K562 (cell line): ENCODE data around the gene SV2C. TPM values are rescaled to one million over a fixed set of nuclear protein-coding genes. Genes with fewer than 3 reads are reported as not detected.

Experiments used
- ATAC-seq: fragments of 200-7000 bp; cut with Tn5 transposase; 3 replicates; pipeline ENCODE4 v1.9.1; 2020; ENCODE audit warnings: moderate library complexity
- BruUV-seq: library from RNA; stranded (reverse); fragments of 400-500 nt; replicated peaks from 2 replicates; lab custom pipeline; 2021; lab: Mats Ljungman, UMichigan
- CTCF ChIA-PET: fragments of 300-600 bp; formaldehyde crosslinking; extraction: SDS; loops from one replicate; lab custom pipeline; 2021; ENCODE audit warnings: low intra/inter-chr PET ratio; lab: Yijun Ruan, JAX
- POLR2A ChIA-PET: fragments of 300-600, 350-650 bp; sonication (Branson Sonifier 250); formaldehyde crosslinking; extraction: SDS; loops from one replicate; lab custom pipeline; 2021; ENCODE audit warnings: antibody characterized with exemption, inconsistent platforms; lab: Yijun Ruan, JAX
- DNase-seq, 4 experiments: peaks; one replicate each; pipeline versions ENCODE4 v3.0.0 to v3.0.0-alpha.2; 2011 to 2018; ENCODE audit warnings: low spot score in 3 of 4, mixed read lengths in 3 of 4; ENCODE audit errors: extremely low read depth in 1 of 4
- FAIRE-seq: peaks from 2 replicates; lab custom pipeline; 2011; peaks lifted over from hg19 to GRCh38; lab: Jason Lieb, UNC
- H2AFZ ChIP-seq: 2 replicates; pipeline ENCODE4 v1.6.0; 2011; ENCODE audit warnings: low read depth, low read length, control low read depth, inconsistent platforms
- H3K27ac ChIP-seq: fragments of 200-600 bp; 3 replicates; pipeline ENCODE4 v1.8.0; 2011; ENCODE audit warnings: low read depth, mild to moderate bottlenecking, control low read depth, inconsistent platforms, low read length, moderate library complexity, mixed read lengths; ENCODE audit errors: extremely low read depth
- H3K27me3 ChIP-seq, 2 experiments: fragments of 300-600 bp in 1 of 2; 2 replicates in 1 of 2; 3 replicates in 1 of 2; pipeline versions ENCODE4 v1.6.0 to v1.8.0; 2011; ENCODE audit warnings: inconsistent platforms in 2 of 2, low read length in 2 of 2, mild to moderate bottlenecking in 1 of 2, mixed read lengths in 1 of 2, moderate library complexity in 1 of 2; ENCODE audit not compliant: control insufficient read depth in 2 of 2, insufficient read depth in 2 of 2
- H3K36me3 ChIP-seq: fragments of 300-600 bp; 3 replicates; pipeline ENCODE4 v1.8.0; 2011; ENCODE audit warnings: mild to moderate bottlenecking, low read length, inconsistent platforms; ENCODE audit not compliant: control insufficient read depth, insufficient read depth
- H3K4me1 ChIP-seq, 2 experiments: fragments of 200-600 bp in 1 of 2; replicated peaks in 1 of 2; 2 replicates in 1 of 2; 3 replicates in 1 of 2; pipeline versions ENCODE4 v1.5.1 to v1.8.0; 2011; ENCODE audit warnings: inconsistent platforms in 2 of 2, low read length in 2 of 2, mild to moderate bottlenecking in 1 of 2, mixed read lengths in 1 of 2, moderate library complexity in 1 of 2; ENCODE audit not compliant: control insufficient read depth in 2 of 2, insufficient read depth in 2 of 2
- H3K4me2 ChIP-seq: 2 replicates; pipeline ENCODE4 v1.6.1; 2011; ENCODE audit warnings: low read length, control low read depth, inconsistent platforms, mixed read lengths; ENCODE audit not compliant: insufficient read depth
- H3K4me3 ChIP-seq: fragments of 200-600 bp; sonication (generic), shearing (Covaris generic); 2 replicates; pipeline ENCODE4 v1.5.1; 2016; ENCODE audit warnings: control low read depth, inconsistent platforms
- H3K79me2 ChIP-seq: fragments of 200-600 bp; 3 replicates; pipeline ENCODE4 v1.8.0; 2011; ENCODE audit warnings: low read length, inconsistent platforms; ENCODE audit not compliant: control insufficient read depth, insufficient read depth
- H3K9ac ChIP-seq, 2 experiments: 2 replicates each; pipeline versions ENCODE4 v1.6.0 to v1.6.1; 2011; ENCODE audit warnings: low read depth in 2 of 2, low read length in 2 of 2, control low read depth in 1 of 2, inconsistent platforms in 1 of 2, mild to moderate bottlenecking in 1 of 2, mixed read lengths in 1 of 2; ENCODE audit not compliant: insufficient read depth in 1 of 2
- H3K9me1 ChIP-seq: one replicate; pipeline ENCODE4 v1.6.0; 2011; ENCODE audit warnings: inconsistent platforms, mild to moderate bottlenecking, low read length, moderate library complexity; ENCODE audit not compliant: control insufficient read depth, insufficient read depth
- H3K9me3 ChIP-seq: replicated peaks from 2 replicates; pipeline ENCODE4 v1.5.1; 2011; ENCODE audit warnings: low read depth, low read length, inconsistent platforms; ENCODE audit not compliant: control insufficient read depth, insufficient read depth
- H4K20me1 ChIP-seq: replicated peaks from 2 replicates; pipeline ENCODE4 v1.6.1; 2011; ENCODE audit warnings: low read length, inconsistent platforms, mixed read lengths; ENCODE audit not compliant: control insufficient read depth, insufficient read depth
- CTCFL ChIP-seq: IDR thresholded peaks from 2 replicates; pipeline ENCODE4 v1.6.1; 2011; ENCODE audit warnings: borderline replicate concordance, low read depth, mild to moderate bottlenecking, moderate library complexity, low read length; ENCODE audit not compliant: insufficient read depth, poor library complexity, severe bottlenecking
- ERF ChIP-seq: fragments of 450-650 bp; formaldehyde crosslinking; IDR thresholded peaks from 2 replicates; pipeline ENCODE4 v1.4.0; 2020; ENCODE audit warnings: mild to moderate bottlenecking, mixed read lengths
- FOXJ2 ChIP-seq: fragments of 200-800 bp; sonication (Bioruptor generic); IDR thresholded peaks from 2 replicates; pipeline ENCODE4 v1.6.1; 2016; ENCODE audit warnings: missing genetic modification characterization, missing compliant biosample characterization
- KDM2B ChIP-seq: fragments of 250-450 bp; sonication (Bioruptor Pico); IDR thresholded peaks from 2 replicates; pipeline ENCODE4 v1.8.0; 2021; ENCODE audit warnings: mild to moderate bottlenecking, moderate library complexity
- NCOR1 ChIP-seq: fragments of 450-650 bp; IDR thresholded peaks from 2 replicates; pipeline ENCODE4 v1.6.1; 2016; ENCODE audit warnings: mild to moderate bottlenecking, moderate library complexity
- PHF8 ChIP-seq: fragments of 200-600 bp; sonication (generic); IDR thresholded peaks from 2 replicates; pipeline ENCODE4 v1.6.1; 2012; ENCODE audit warnings: mixed run types, mild to moderate bottlenecking, inconsistent platforms, low read length, moderate library complexity, borderline replicate concordance
- POLR3G ChIP-seq: IDR thresholded peaks from 2 replicates; pipeline ENCODE4 v1.6.1; 2011; ENCODE audit not compliant: insufficient read length, insufficient replicate concordance; ENCODE audit errors: extremely low read depth
- RBBP5 ChIP-seq: fragments of 200-600 bp; sonication (generic); IDR thresholded peaks from 2 replicates; pipeline ENCODE4 v1.6.1; 2012; ENCODE audit warnings: borderline replicate concordance, mild to moderate bottlenecking, low read length, control low read depth, inconsistent platforms; ENCODE audit not compliant: insufficient read depth, poor library complexity, severe bottlenecking
- ZBTB17 ChIP-seq: fragments of 450-650 bp; formaldehyde crosslinking; IDR thresholded peaks from 2 replicates; pipeline ENCODE4 v1.4.0; 2020; ENCODE audit warnings: mild to moderate bottlenecking
- ZBTB2 ChIP-seq: fragments of 450-650 bp; IDR thresholded peaks from 2 replicates; pipeline ENCODE4 v1.6.1; 2016; ENCODE audit warnings: antibody characterized with exemption
- ZNF354B ChIP-seq: fragments of 250-450 bp; sonication (Bioruptor Pico); IDR thresholded peaks from 2 replicates; pipeline ENCODE4 v1.4.0; 2020
- WGBS: fragments of 100-300 bp; shearing (Covaris generic); methylation state at CpG from one replicate; pipeline ENCODE4 v1.1.6; 2016; ENCODE audit warnings: low coverage, mixed read lengths; ENCODE audit not compliant: insufficient coverage; ENCODE audit errors: missing lambda C conversion rate; 5-methylcytosine and 5-hydroxymethylcytosine counted together
- in situ Hi-C: fragments of 300-500 bp; cut with MboI; formaldehyde crosslinking; loops from 4 replicates; pipeline ENCODE4 v1.15.0; 2018; ENCODE audit warnings: inconsistent platforms, mixed read lengths
- intact Hi-C: fragments of 100-400 bp; cut with micrococcal nuclease; formaldehyde crosslinking; loops from 2 replicates; pipeline ENCODE4 v1.14.2; 2022
- polyA plus RNA-seq, 8 experiments: library from polyadenylated mRNA; depleted of rRNA in 4 of 8; stranded (reverse) in 5 of 8; unstranded in 3 of 8; fragments of >200 nt; fragmentation: Nextera tagmentation in 2 of 8; fragmentation: Illumina TruSeq in 1 of 8; extraction: Ambion mirVana in 2 of 8; extraction: Trizol in 1 of 8; gene quantifications; 2 replicates each; pipeline versions ENCODE4 v1.2.1 to v1.2.3, GENCODE V29; 2011 to 2014; ENCODE audit warnings: inconsistent platforms in 1 of 8, missing spikeins in 1 of 8
- total RNA-seq, 7 experiments: library from RNA; depleted of rRNA in 6 of 7; stranded (reverse); fragments of >200 nt in 6 of 7; fragmentation: Illumina TruSeq in 2 of 7; extraction: Trizol in 2 of 7; gene quantifications; 2 replicates each; pipeline versions ENCODE4 v1.2.1 to v1.2.3, GENCODE V29; 2011 to 2021; ENCODE audit warnings: low replicate concordance in 1 of 7
- TF ChIP-seq, protein P1 (sequence below): fragments of 250-450 bp; sonication (Bioruptor Pico); IDR thresholded peaks from 2 replicates; pipeline ENCODE4 v1.9.0; 2021; ENCODE audit warnings: mild to moderate bottlenecking
- TF ChIP-seq, protein P2 (sequence below): IDR thresholded peaks from 2 replicates; pipeline ENCODE4 v1.6.1; 2014; ENCODE audit warnings: antibody characterized with exemption
- TF ChIP-seq, protein P3 (sequence below): sonication (generic); formaldehyde crosslinking; IDR thresholded peaks from 2 replicates; pipeline ENCODE4 v1.8.1; 2023; ENCODE audit warnings: mild to moderate bottlenecking, missing genetic modification reagents

The SV2C gene
- total and polyA plus RNA-seq, 9 of the 15 experiments (the other 6 are each of a cell fraction or from before 2014, with no cell fraction given): 0.05 TPM; not detected in 8

DNA sequence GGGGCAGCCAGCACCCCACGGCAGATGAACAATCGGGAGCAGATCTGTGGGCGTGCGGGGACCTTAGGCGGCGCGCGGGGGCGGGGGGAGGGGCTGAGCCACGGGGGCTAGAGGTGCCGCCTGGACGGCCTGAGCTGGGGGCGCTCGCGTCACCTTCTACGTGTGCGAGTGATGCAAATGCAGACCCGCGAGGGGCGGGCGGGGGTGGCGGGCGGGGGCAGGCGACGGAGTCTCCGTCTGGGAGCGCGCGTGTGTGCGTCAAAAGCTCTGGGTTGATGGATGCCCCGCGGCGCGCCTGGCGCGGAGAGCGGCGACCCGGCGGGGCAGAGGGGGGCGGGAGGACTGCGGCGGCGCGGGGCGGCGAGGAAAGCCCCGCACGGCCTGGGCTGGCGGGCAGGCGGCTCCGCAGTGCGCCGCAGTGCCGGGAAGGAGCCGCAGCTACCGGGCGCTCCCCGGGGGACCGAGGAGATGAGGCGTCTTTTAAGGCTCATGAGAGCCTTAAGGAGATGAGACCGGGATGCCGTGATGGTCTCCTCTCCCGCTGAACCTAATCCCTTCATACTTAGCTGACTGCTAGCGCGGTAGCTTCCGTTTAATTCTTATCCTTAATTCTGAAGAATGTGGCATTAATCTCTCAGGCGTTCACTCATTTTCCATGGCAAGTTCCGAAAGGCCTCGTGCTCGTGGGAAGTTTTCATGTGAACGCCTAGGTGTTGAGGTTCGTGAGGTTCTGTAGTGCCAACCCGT, 1.5 kb downstream of the SV2C start:
- peaks cover 12 to 36% of the 10 kb centered on the region in 2 experiments for H3K27me3 ChIP-seq
- H2AFZ ChIP-seq: no peak overlapping the region
- 0 out of 2 replicates have a peak, but pooled peaks cover 4% of the 10 kb centered on the region for H4K20me1 ChIP-seq
- H3K79me2 ChIP-seq: no peaks in the 10 kb centered on the region
- H3K4me3 ChIP-seq: no peak overlapping the region
- no peaks in the 10 kb centered on the region for H3K36me3 ChIP-seq
- in situ Hi-C loops (no loop called here), intact Hi-C loops (no loop called here)
- peaks cover 0 to 9% of the 10 kb centered on the region in 2 experiments; a peak in 1 of 5 replicates for H3K4me1 ChIP-seq
- H3K9ac ChIP-seq: no peak overlapping the region
- WGBS: 10% methylated on average over 22 of the region's 74 CpGs
- H3K9me1 ChIP-seq: no peaks in the 10 kb centered on the region
- no peak overlapping the region for H3K27ac ChIP-seq
- H3K9me3 ChIP-seq: no peaks in the 10 kb centered on the region
- FAIRE-seq (no peak), ATAC-seq (no peak), DNase-seq (peak in 2 of 4 experiments; percentile 17 to 18)
- ChIA-PET CTCF (no interaction called here), POLR2A (no interaction called here)
- TF ChIP-seq ZBTB2 (no peak), POLR3G (no peak), PHF8 (no peak), KDM2B (no peak), FOXJ2 (tag) (no peak), ZBTB17 (CRISPR knock-in tag) (no peak), ERF (CRISPR knock-in tag) (no peak), ZNF354B (no peak), CTCFL (no peak), RBBP5 (no peak), NCOR1 (no peak)
- TF ChIP-seq, protein P1, sequence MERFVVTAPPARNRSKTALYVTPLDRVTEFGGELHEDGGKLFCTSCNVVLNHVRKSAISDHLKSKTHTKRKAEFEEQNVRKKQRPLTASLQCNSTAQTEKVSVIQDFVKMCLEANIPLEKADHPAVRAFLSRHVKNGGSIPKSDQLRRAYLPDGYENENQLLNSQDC (CRISPR knock-in tag): no peak
- TF ChIP-seq, protein P2, sequence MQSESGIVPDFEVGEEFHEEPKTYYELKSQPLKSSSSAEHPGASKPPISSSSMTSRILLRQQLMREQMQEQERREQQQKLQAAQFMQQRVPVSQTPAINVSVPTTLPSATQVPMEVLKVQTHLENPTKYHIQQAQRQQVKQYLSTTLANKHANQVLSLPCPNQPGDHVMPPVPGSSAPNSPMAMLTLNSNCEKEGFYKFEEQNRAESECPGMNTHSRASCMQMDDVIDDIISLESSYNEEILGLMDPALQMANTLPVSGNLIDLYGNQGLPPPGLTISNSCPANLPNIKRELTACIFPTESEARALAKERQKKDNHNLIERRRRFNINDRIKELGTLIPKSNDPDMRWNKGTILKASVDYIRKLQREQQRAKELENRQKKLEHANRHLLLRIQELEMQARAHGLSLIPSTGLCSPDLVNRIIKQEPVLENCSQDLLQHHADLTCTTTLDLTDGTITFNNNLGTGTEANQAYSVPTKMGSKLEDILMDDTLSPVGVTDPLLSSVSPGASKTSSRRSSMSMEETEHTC: no peak
- TF ChIP-seq, protein P3, sequence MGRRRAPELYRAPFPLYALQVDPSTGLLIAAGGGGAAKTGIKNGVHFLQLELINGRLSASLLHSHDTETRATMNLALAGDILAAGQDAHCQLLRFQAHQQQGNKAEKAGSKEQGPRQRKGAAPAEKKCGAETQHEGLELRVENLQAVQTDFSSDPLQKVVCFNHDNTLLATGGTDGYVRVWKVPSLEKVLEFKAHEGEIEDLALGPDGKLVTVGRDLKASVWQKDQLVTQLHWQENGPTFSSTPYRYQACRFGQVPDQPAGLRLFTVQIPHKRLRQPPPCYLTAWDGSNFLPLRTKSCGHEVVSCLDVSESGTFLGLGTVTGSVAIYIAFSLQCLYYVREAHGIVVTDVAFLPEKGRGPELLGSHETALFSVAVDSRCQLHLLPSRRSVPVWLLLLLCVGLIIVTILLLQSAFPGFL (CRISPR knock-in tag): no peak
- BruUV-seq: no TSS peak
- no peak overlapping the region for H3K4me2 ChIP-seq
